HUES64 (cell line): Measurements from ENCODE around the gene STEAP1.
"Not testable (repeated sequence)": the region's sequence is repeated elsewhere in the genome, so short reads cannot be mapped to it uniquely, and the experiment has no call there.

ENCODE experiments used
- H3K27ac ChIP-seq: 2 replicates; pipeline ENCODE4 v1.7.0; 2013; ENCODE audit warnings: low read depth, low read length, inconsistent platforms
- H3K27me3 ChIP-seq: 2 replicates; pipeline ENCODE4 v1.6.1; 2013; ENCODE audit warnings: mild to moderate bottlenecking, low read length; ENCODE audit not compliant: insufficient read depth
- H3K36me3 ChIP-seq: 2 replicates; pipeline ENCODE4 v1.6.1; 2013; ENCODE audit warnings: mild to moderate bottlenecking, low read length; ENCODE audit not compliant: insufficient read depth
- H3K4me1 ChIP-seq: 2 replicates; pipeline ENCODE4 v1.6.1; 2013; ENCODE audit warnings: mild to moderate bottlenecking, low read length, moderate library complexity; ENCODE audit not compliant: insufficient read depth
- H3K4me3 ChIP-seq: 2 replicates; pipeline ENCODE4 v1.5.1; 2013; ENCODE audit warnings: mild to moderate bottlenecking, low read length, moderate library complexity
- H3K9ac ChIP-seq: 2 replicates; pipeline ENCODE4 v1.6.1; 2013; ENCODE audit warnings: mild to moderate bottlenecking, low read depth, low read length
- H3K9me3 ChIP-seq: 2 replicates; pipeline ENCODE4 v1.6.1; 2013; ENCODE audit warnings: low read depth, low read length; ENCODE audit not compliant: insufficient read depth
- WGBS: fragments of 150-250, 120-280 bp; methylation state at CpG from one replicate; pipeline ENCODE4 v1.1.7; 2013; ENCODE audit warnings: missing lambda C conversion rate; 5-methylcytosine and 5-hydroxymethylcytosine counted together

Gene STEAP1

DNA sequence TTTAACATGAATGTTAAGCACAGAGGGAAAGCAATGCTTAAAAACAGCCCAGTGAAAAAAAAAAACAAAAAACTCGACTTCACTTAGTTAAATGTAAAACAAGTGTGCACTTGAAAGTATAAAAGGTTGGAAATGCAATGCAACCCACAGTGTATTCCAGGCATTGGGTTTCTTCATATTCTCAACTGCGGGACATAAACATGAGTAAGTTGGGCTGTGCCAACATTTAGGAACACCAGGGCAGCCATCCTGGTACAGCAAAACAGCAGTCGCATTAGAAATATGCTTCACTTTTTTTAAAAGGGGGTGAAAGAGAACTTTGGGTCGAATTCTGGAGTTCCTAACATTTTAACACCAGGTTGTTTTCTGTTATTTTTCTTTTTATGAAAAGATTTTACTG, 937 bp downstream of the STEAP1 start:
- H3K27ac ChIP-seq, result no peak overlapping the region
- WGBS, result 98% methylated on average over 4 of the region's 4 CpGs
- H3K9me3 ChIP-seq, result no peaks in the 10 kb centered on the region
- no peak overlapping the region for H3K9ac ChIP-seq
- peaks cover 17% of the 10 kb centered on the region for H3K27me3 ChIP-seq
- peaks cover 7% of the 10 kb centered on the region; the same call in 1 of the 2 replicates for H3K4me1 ChIP-seq
- no peaks in the 10 kb centered on the region for H3K36me3 ChIP-seq
- no peak overlapping the region for H3K4me3 ChIP-seq

- H3K27me3 ChIP-seq, result peaks cover 17% of the 10 kb centered on the region
- H3K9ac ChIP-seq, H3K4me1 ChIP-seq, H3K4me3 ChIP-seq, H3K9me3 ChIP-seq, H3K36me3 ChIP-seq, H3K27ac ChIP-seq: not testable (repeated sequence)
- 100% methylated on average over 1 of the region's 2 CpGs for WGBS
Observed at GRCh38 chr7:90157331-90157730, 3.1 kb downstream of the STEAP1 start.

GRCh38 chr7:90157761-90158350, 3.6 kb downstream of the STEAP1 start:
- not testable (repeated sequence) for H3K4me3 ChIP-seq, H3K9me3 ChIP-seq, H3K36me3 ChIP-seq, H3K9ac ChIP-seq, H3K4me1 ChIP-seq, H3K27ac ChIP-seq
- H3K27me3 ChIP-seq, result peaks cover 17% of the 10 kb centered on the region
- WGBS, result 98% methylated on average over 2 of the region's 4 CpGs

GRCh38 chr7:90163534-90163933, 9.3 kb downstream of the STEAP1 start:
- H3K9me3 ChIP-seq, result no peaks in the 10 kb centered on the region
- no peaks in the 10 kb centered on the region for H3K27me3 ChIP-seq
- WGBS, result 97% methylated on average over 5 of the region's 5 CpGs
- no peaks in the 10 kb centered on the region for H3K4me1 ChIP-seq
- no peak overlapping the region for H3K4me3 ChIP-seq
- no peaks in the 10 kb centered on the region for H3K36me3 ChIP-seq
- no peak overlapping the region for H3K9ac ChIP-seq
- H3K27ac ChIP-seq, result no peak overlapping the region

DNA sequence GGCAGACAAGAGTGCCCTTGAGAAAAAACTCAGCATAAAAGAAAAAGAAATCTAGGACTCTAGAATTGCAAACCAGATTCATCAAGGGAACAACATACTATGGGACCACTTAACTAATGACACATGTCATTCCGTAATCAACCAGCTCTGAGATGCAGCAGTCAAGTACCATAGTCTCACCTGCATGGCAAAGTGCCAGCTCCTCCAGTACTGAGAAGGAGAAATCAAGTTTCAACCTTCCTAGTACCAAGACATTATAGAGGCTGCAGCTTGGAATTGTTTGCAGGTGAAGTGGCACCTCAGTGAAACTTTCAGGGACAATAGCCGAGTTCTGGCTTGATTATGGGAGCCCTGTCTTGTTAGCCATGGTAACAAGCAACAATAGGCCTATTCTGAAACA, 11.5 kb downstream of the STEAP1 start:
- Histone ChIP-seq H3K9me3 (0 out of 2 replicates have a peak, but pooled peaks cover 5% of the 10 kb centered on the region), H3K27me3 (no peaks in the 10 kb centered on the region), H3K9ac (no peak overlapping the region), H3K27ac (no peak overlapping the region), H3K4me3 (no peak overlapping the region), H3K36me3 (no peaks in the 10 kb centered on the region), H3K4me1 (no peaks in the 10 kb centered on the region)
- 96% methylated on average over 2 of the region's 2 CpGs for WGBS

- H3K9me3 ChIP-seq, result 0 out of 2 replicates have a peak, but pooled peaks cover 5% of the 10 kb centered on the region
- 94% methylated on average over 2 of the region's 3 CpGs for WGBS
- no peaks in the 10 kb centered on the region for H3K36me3 ChIP-seq
- no peaks in the 10 kb centered on the region for H3K27me3 ChIP-seq
- H3K9ac ChIP-seq, result no peak overlapping the region
- H3K4me3 ChIP-seq, result no peak overlapping the region
- H3K4me1 ChIP-seq, result no peaks in the 10 kb centered on the region
- no peak overlapping the region for H3K27ac ChIP-seq
Observed at GRCh38 chr7:90166153-90166552, 11.9 kb downstream of the STEAP1 start.

DNA sequence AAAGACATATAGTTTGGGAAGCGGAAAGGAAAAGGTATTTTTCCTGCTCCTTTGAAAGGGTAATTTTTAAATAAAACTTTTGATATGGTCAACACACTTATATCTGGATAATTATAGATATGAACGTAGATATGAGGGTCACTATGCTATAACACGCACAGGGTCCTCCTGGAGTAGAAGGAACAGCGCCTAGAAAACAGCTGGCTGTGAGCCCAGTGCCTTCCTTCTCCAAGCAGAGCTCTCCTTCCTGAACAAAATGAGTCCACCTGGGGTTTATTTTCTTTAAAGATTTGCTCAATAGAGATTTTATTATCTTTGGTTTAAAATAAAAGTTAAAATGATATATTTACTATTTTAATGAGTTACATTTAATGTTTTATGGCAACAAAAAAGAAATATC, 13.1 kb downstream of the STEAP1 start:
- 0 out of 2 replicates have a peak, but pooled peaks cover 5% of the 10 kb centered on the region for H3K9me3 ChIP-seq
- WGBS, result 98% methylated on average over 3 of the region's 4 CpGs
- H3K4me1 ChIP-seq, result no peaks in the 10 kb centered on the region
- no peaks in the 10 kb centered on the region for H3K36me3 ChIP-seq
- no peaks in the 10 kb centered on the region for H3K27me3 ChIP-seq
- H3K4me3 ChIP-seq, result no peak overlapping the region
- no peak overlapping the region for H3K9ac ChIP-seq
- H3K27ac ChIP-seq, result no peak overlapping the region

DNA sequence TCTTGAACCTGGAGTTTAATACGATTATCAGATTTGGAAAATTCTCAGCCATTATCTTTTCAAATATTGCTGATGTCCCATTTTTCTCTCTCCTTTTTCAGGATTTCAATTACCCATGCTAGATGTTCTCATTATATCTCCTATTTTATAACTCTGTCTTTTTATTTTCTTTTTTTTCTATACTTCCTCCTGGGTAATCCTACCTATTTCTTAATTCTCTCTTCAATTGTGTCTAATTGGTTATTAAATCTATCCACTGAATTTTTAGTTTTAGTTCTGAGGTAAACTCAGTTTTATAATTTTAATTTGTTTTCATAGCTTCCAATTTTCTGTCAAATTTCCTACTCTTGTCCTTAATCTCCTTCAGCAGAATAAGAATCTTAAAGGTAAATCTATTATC, 15.6 kb downstream of the STEAP1 start:
- no peaks in the 10 kb centered on the region for H3K4me1 ChIP-seq
- H3K9ac ChIP-seq, result no peak overlapping the region
- WGBS, result 100% methylated on average over 1 of the region's 1 CpG
- no peak overlapping the region for H3K4me3 ChIP-seq
- no peaks in the 10 kb centered on the region for H3K27me3 ChIP-seq
- H3K9me3 ChIP-seq, result peaks cover 7% of the 10 kb centered on the region; the same call in 1 of the 2 replicates
- H3K36me3 ChIP-seq, result no peaks in the 10 kb centered on the region
- no peak overlapping the region for H3K27ac ChIP-seq

- Histone ChIP-seq H3K9me3 (peaks cover 21% of the 10 kb centered on the region), H3K27ac (no peak overlapping the region), H3K4me1 (no peaks in the 10 kb centered on the region), H3K9ac (no peak overlapping the region), H3K36me3 (no peaks in the 10 kb centered on the region), H3K27me3 (no peaks in the 10 kb centered on the region), H3K4me3 (no peak overlapping the region)
- 96% methylated on average over 2 of the region's 2 CpGs for WGBS
Observed at GRCh38 chr7:90172121-90172520, 17.9 kb downstream of the STEAP1 start.

DNA sequence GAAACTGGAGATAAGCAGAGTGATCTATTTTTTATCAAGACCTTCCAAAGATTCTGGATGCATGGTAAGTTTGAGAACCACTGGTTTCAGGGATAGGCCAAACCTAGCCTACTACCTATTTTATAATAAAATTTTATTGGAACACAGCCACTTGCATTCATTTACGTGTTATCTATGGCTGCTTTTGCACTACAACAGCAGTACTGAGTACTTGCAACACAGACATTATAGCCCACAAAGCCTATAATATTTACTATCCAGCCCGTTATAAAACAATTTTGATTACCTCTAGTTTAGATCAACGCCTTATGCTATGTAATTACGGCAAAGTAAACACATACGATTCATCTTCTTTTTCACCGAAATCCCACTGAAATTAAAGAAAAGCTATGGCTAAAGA, 18.4 kb downstream of the STEAP1 start:
- no peaks in the 10 kb centered on the region for H3K4me1 ChIP-seq
- H3K4me3 ChIP-seq, result no peak overlapping the region
- no peak overlapping the region for H3K27ac ChIP-seq
- no peaks in the 10 kb centered on the region for H3K27me3 ChIP-seq
- H3K9ac ChIP-seq, result no peak overlapping the region
- peaks cover 25% of the 10 kb centered on the region for H3K9me3 ChIP-seq
- 97% methylated on average over 6 of the region's 6 CpGs for WGBS
- H3K36me3 ChIP-seq, result no peaks in the 10 kb centered on the region

- H3K36me3 ChIP-seq, result no peaks in the 10 kb centered on the region
- H3K4me1 ChIP-seq, result no peaks in the 10 kb centered on the region
- H3K27ac ChIP-seq, result no peak overlapping the region
- peaks cover 25% of the 10 kb centered on the region for H3K9me3 ChIP-seq
- H3K27me3 ChIP-seq, result no peaks in the 10 kb centered on the region
- WGBS, result 96% methylated on average over 4 of the region's 4 CpGs
- no peak overlapping the region for H3K4me3 ChIP-seq
- no peak overlapping the region for H3K9ac ChIP-seq
Observed at GRCh38 chr7:90173127-90173844, 19.0 kb downstream of the STEAP1 start.
